ENCODE measurements around the gene ASB2.

The ASB2 gene

DNA sequence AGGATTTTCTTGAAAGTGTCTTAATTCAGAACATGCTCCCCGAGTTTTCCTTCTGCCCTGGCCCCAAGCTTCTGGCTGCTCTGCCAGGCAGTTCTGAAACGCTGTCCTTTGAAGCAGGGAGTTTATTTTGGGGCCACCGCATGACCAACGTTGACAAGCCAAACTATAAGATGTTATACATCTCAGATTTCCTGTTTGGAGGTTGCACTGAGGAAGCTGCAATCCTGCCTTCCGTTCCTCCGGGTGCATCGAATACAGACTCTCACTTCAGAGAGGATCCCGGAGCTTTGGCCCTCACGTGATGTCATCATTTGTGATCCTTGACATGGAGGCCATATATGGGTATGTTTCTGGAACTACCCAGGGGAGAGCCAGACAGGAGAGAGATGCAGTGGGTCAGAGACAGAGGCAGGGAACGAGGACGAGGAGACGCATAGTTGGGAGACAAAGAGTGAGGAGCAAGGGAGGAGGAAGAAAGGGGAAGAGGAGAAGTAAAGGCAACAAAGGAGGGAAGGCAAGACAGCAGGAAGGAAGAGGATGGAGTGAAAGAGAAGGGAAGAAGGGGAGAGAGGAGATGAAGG, at the start of gene ASB2:
ASB2 (minus strand) TSS at position 94 of the 581 bp plus-strand sequence. CDS start 12,031 bp downstream, outside the sequence.
- DNase-seq, result no peak

DNA sequence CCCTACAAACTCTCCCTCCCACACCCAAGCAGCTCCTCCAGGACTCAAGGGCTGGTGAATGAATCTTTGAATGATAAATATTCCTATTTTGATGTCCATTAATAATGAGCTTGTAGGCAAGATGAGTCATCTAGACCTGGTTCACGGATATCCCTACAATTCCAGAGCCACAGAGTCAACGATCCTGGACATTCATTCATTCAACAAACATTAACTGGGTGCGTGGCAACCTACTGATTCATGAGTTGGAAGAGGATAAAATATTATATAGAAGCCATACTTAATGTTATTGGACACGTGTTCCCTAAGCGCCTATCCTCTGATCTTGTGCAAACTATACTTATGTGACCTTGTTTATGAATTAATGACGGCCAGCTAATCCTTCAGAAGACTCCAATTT, 49.4 kb upstream of the ASB2 start:
- DNase-seq, result no peak

- DNase-seq, result no peak
These were observed 48.2 kb upstream of the ASB2 start for GRCh38 chr14:94024549-94024948.

- no peak for DNase-seq
These were observed 46.4 kb upstream of the ASB2 start for GRCh38 chr14:94022532-94023411.

GRCh38 chr14:94021416-94022157, 45.2 kb upstream of the ASB2 start:
- no peak for DNase-seq

GRCh38 chr14:94021001-94021400, 44.6 kb upstream of the ASB2 start:
- DNase-seq, result no peak

DNA sequence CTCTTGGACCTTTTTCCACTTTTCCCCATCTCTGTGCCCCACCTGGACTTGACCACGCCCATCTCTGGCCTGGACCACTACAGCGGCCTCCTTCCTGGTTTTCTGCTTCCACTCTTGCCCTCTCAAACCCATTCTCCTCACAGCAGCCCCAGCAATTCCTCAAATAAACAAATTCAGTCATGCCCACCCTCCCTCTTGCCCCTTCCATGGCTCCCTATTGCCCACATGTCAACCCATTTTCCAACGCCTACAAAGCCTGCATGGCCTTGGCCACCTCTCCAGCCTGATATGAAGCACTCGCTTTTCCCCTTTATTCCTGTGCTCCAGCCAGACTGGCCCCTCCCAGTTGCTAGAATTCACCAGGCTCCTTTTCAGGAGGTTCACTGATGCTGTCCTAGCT, 43.9 kb upstream of the ASB2 start:
- DNase-seq, result no peak

GRCh38 chr14:94019329-94019728, 43.0 kb upstream of the ASB2 start:
- no peak for DNase-seq

- DNase-seq, result no peak
These were observed 41.9 kb upstream of the ASB2 start for GRCh38 chr14:94018308-94018707.

GRCh38 chr14:94016446-94016976, 40.1 kb upstream of the ASB2 start:
- DNase-seq, result no peak

- DNase-seq, result no peak
These were observed 38.9 kb upstream of the ASB2 start for GRCh38 chr14:94015223-94015622.

- no peak for DNase-seq
These were observed 38.0 kb upstream of the ASB2 start for GRCh38 chr14:94014382-94014781.

DNA sequence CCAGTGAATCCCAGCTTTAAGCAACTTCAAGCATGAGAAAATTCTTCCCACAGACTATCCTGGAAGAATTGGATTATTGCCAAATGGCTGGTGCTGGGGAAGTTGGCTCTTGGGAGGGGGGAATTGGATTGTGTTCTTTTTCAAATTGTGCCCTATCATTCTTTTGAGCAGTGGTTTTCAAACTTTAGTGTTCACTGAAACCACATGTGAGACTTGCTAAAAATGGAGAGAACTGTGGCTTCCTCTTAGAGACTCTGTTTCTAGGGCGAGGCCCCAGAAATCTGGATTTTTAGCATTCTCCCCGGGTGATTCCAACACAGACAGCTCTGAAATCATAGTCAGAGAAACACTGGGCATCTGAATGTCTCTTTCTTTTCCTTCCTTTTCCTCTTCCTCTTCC, 35.4 kb upstream of the ASB2 start:
- no peak for DNase-seq

DNA sequence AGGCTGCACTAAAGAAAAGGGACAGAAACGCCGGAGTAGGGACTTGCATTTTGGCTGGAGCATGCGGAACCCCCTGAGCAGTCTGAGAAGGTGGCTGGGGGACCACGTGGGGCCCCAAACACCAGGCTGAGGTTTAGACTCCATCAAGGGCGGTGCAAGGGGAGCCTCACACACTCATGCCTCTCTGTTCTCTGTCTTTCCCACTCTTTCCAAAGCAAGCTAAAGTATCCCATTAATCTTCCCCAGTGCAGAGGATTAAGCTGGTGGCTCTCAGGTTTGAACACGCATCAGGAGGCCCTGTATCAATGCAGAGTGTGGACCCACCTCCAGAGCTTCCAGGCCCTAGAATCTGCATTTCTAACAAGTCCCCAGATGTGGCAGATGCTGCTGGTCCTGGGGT, 34.3 kb upstream of the ASB2 start:
- no peak for DNase-seq

DNA sequence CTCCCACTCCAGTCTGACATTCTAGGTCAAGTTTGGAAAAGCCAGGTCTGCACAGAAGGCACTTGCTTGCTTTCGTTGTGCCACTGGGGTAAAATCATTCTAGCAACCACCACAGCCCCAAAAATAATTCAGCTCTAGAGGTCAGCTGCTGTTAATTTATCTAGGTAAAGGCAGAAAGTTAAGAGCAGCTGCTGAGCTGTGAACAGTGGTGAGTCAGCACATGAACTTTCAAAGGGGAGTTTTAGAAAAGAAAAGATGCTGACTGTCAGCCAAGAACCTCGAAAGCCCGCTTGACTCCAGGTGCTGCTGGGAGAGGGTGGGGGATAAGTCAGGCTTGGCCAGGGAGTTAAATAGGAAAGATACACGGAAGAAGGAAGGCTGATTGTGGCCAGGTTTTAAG, 33.4 kb upstream of the ASB2 start:
- no peak for DNase-seq

DNA sequence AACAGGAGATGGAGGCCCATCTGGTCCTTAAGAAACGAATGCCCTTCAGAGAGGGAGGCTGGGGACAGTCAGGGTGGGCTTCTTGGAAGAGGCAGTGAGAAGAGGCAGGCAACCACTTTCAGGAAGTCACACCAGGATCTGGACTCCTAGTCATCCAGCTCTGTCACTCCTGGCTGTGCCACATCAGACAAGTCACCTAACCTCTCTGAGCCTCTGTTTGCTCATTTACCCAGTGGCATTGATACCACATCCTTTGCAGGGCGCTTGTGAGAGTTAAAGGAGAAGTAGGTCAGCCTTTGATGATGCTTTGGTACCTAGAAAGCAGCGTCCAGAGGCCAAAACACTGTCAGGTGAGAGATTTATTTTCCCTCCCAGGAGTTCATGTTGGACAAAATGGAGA, 31.9 kb upstream of the ASB2 start:
- no peak for DNase-seq

- peak; percentile 12 to 50 for DNase-seq
These were observed 29.1 kb upstream of the ASB2 start for GRCh38 chr14:94005324-94006073.

DNA sequence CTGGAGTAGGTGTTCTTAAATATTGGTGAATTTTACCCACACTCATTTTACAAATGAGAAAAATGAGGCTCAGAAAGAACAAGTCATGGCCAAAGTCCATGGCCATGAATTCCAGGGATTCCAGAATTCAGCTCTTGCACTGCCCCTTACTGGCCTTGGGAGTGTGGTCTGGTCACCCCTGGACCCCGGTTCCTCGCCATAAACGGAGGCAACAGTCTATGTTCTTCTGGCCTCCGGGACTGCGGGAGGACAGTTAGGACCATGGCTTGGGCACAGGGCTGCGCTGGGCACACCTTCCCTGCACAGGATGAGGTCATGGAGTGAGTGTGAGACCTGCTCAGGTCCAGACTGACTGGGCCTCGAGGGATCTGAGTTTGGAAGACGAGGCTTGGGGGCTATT, 27.6 kb upstream of the ASB2 start:
- DNase-seq, result no peak

DNA sequence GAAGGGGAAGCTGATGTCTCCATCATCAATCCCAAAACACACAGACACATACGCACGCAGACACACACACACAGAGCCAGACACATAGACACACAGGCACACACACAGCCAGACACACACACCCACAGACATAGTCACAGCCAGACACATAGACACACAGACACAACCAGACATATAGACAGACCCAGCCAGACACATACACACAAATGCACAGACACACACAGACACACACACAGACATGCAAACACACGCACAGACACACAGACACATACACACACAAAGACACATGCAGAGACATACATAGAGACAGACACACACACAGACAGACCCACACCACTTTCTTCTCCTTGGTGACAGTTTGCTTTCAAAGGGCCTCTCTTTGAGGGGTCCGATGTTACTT, 27.0 kb upstream of the ASB2 start:
- DNase-seq, result no peak

DNA sequence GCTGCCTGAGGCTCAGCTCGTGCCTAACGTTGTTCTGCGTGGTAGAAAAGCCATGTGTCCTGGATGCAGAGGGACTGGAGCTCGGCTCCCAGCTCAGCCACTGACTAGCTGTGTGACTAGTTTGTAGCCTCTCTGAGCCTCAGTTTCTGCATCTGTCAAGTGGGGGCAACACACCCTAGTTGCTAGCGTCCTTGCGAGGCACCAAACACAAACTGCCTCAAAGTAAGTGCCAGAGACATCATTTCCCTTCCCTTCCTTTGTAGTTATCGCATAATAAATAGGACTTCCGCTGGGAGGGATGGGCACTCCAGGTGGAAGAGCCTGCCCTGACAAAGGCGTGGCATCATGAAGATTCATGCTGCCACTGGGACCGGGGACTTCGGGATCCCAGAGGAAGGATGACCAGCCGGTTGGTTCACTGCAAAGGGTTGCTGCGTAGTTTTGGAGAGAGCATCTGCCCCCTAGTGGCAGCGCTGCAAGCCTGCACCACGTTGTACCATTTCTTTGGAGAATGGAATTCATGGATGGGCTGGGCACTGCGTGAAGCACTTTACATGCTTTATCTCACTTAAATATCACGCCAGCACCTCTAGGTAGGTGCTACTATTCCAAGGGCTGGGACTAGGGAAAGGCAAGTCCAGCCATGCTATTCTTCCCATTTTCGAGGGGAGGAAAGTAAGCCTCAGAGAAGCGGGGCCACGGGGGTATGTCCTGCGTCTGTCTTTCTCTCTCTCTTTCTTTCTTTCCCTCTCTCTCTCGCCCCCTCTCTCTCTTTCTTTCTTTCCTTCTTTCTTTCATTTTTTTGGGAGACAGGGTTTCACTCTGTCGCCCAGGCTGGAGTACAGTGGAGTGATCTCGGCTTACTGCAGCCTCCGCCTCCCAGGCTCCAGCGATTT, 25.4 kb upstream of the ASB2 start:
- peak; percentile 59 to 76 for DNase-seq

DNA sequence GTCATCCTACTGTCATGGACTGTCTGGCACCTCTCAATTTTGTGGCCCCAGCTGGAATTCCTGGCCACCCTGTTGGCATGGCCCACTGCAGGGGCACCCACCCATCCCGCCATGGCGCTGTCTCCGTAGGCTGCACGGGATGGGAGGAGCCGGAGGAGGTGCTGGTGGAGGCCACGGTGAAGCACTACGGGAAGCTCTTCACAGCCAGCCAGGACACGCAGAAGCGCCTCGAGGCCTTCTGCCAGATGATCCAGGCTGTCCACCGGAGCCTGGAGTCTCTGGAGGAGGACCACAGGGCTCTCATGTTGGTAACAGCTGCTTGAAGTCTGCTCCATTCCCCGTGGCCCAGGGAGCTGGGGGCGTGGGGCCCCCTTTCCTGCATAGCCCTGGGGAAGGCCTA, 24.6 kb upstream of the ASB2 start:
- no peak for DNase-seq

DNA sequence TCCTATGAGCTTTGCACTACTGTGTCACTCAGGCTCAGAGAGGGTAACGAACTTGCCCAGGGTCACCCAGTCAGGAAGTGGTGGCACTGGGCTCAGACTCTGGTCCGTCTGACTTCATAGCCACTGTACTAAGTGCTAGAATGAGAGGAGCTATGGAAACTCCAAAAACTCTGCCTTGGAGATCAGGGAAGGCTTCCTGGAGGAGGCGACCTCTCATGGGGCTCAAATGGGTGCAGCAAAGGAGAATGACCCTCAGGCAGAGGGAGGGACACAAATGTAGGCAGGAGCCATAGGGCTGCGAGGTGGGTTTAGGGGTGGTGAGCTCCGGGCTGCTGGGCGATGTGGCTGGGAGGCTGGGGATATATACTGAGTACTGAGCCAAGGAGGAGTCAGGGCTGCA, 23.9 kb upstream of the ASB2 start:
- no peak for DNase-seq

All from NCI-H526 (cell line).